Measurements from ENCODE around the gene RHOC. TPM values are rescaled to one million over a fixed set of nuclear protein-coding genes. Genes with fewer than 3 reads are reported as not detected.

RHOC gene
- polyA plus RNA-seq, 1 of the 3 experiments (the other 2 are of a cell fraction): 1,028 TPM

GRCh38 chr1:112712191-112712590 lies 5.3 kb upstream of the RHOC start:
- Histone ChIP-seq H2AFZ (ENCODE audit: low read depth) (no peak overlapping the region), H3K27ac (ENCODE audit: low read depth in 2 of 2, low read length in 1 of 2) (no peak overlapping the region), H3K36me3 (replicated peaks in 1 of 2; ENCODE audit: control insufficient read depth in 1 of 2, insufficient read depth in 2 of 2, low read length in 1 of 2) (no peaks in the 10 kb centered on the region), H4K20me1 (ENCODE audit: insufficient read depth) (no peaks in the 10 kb centered on the region), H3K4me3 (ENCODE audit: low read depth in 2 of 2, low read length in 1 of 2) (no peak overlapping the region), H3K9me2 (no peaks in the 10 kb centered on the region), H3K9me3 (no peaks in the 10 kb centered on the region), H3K4me1 (ENCODE audit: control insufficient read depth in 1 of 2, insufficient read depth in 2 of 2, low read depth in 1 of 2, low read length in 1 of 2) (peaks cover 0 to 21% of the 10 kb centered on the region in 2 experiments; a peak in 1 of 4 replicates), H3K27me3 (ENCODE audit: insufficient read depth) (no peaks in the 10 kb centered on the region), H3K79me2 (ENCODE audit: insufficient read depth) (no peaks in the 10 kb centered on the region), H3K9ac (no peak overlapping the region), H3K4me2 (no peak overlapping the region), H3F3A (replicated peaks; ENCODE audit: insufficient read depth) (peaks cover 9% of the 10 kb centered on the region)
- CTCF ChIA-PET: interaction anchor here (1.2 to 6.2 kb wide), 4 partner anchors 9 to 321 kb away, joined by 4 to 47 read pairs (median 18); no protein-coding TSS in a partner anchor
- POLR2A ChIA-PET: no interaction called here
- TF ChIP-seq RXRA (IDR thresholded peaks at IDR 0.05; ENCODE audit: borderline replicate concordance, low read depth) (no peak), ELF1 (IDR thresholded peaks at IDR 0.05) (no peak), FOXM1 (IDR thresholded peaks at IDR 0.05; ENCODE audit: low read depth) (no peak), TEAD4 (IDR thresholded peaks at IDR 0.05; ENCODE audit: borderline replicate concordance, insufficient read depth) (no peak), USF1 (IDR thresholded peaks at IDR 0.05; ENCODE audit: borderline replicate concordance, low read depth) (no peak), TCF12 (IDR thresholded peaks at IDR 0.05) (no peak), SMC3 (IDR thresholded peaks at IDR 0.05; ENCODE audit: low read depth, low read length) (no peak)
- TF ChIP-seq, protein P1, sequence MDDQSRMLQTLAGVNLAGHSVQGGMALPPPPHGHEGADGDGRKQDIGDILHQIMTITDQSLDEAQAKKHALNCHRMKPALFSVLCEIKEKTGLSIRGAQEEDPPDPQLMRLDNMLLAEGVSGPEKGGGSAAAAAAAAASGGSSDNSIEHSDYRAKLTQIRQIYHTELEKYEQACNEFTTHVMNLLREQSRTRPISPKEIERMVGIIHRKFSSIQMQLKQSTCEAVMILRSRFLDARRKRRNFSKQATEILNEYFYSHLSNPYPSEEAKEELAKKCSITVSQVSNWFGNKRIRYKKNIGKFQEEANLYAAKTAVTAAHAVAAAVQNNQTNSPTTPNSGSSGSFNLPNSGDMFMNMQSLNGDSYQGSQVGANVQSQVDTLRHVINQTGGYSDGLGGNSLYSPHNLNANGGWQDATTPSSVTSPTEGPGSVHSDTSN (IDR thresholded peaks at IDR 0.05): no peak
- TF ChIP-seq, protein P2, sequence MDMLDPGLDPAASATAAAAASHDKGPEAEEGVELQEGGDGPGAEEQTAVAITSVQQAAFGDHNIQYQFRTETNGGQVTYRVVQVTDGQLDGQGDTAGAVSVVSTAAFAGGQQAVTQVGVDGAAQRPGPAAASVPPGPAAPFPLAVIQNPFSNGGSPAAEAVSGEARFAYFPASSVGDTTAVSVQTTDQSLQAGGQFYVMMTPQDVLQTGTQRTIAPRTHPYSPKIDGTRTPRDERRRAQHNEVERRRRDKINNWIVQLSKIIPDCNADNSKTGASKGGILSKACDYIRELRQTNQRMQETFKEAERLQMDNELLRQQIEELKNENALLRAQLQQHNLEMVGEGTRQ (IDR thresholded peaks at IDR 0.05; ENCODE audit: borderline replicate concordance, low read depth, low read length): no peak
- DNase-seq: no peak
- WGBS (ENCODE audit: low lambda C conversion rate): 88% methylated on average over 7 of the region's 7 CpGs

DNA sequence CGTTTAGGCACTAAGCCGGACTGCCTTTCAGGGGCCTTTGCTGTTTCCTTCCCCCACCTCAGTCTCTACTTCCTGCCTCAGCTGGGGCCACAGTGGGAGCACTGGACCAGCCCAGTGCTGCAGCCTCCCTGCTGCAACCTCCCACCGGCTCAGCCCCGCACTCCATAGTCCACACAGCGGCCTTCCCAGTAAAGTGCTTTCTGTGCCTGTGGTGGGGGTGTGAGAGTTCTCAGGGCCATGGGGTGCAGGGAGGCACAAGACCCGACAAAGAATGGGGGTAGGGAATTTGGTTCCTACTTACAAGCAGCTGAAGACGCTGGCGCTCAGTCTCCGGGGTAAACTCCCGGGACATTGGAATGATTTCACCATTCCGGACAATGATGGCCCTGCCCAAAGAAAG lies 4.7 kb upstream of the RHOC start:
- CTCF ChIA-PET: interaction anchor here (0.6 to 6.2 kb wide), 5 partner anchors 93 to 699 kb away, joined by 3 to 47 read pairs (median 4); no protein-coding TSS in a partner anchor
- no peaks in the 10 kb centered on the region for H4K20me1 ChIP-seq (ENCODE audit: insufficient read depth)
- TF ChIP-seq IRF3 (IDR thresholded peaks at IDR 0.05; ENCODE audit: low read depth, low read length) (no peak), FOXM1 (IDR thresholded peaks at IDR 0.05; ENCODE audit: low read depth) (no peak), USF1 (IDR thresholded peaks at IDR 0.05; ENCODE audit: borderline replicate concordance, low read depth) (no peak), MEF2A (IDR thresholded peaks at IDR 0.05; ENCODE audit: borderline replicate concordance, low read depth) (no peak), SMC3 (IDR thresholded peaks at IDR 0.05; ENCODE audit: low read depth, low read length) (no peak), TEAD4 (IDR thresholded peaks at IDR 0.05; ENCODE audit: borderline replicate concordance, insufficient read depth) (no peak), CTCF (IDR thresholded peaks at IDR 0.05) (no peak)
- TF ChIP-seq, protein P3, sequence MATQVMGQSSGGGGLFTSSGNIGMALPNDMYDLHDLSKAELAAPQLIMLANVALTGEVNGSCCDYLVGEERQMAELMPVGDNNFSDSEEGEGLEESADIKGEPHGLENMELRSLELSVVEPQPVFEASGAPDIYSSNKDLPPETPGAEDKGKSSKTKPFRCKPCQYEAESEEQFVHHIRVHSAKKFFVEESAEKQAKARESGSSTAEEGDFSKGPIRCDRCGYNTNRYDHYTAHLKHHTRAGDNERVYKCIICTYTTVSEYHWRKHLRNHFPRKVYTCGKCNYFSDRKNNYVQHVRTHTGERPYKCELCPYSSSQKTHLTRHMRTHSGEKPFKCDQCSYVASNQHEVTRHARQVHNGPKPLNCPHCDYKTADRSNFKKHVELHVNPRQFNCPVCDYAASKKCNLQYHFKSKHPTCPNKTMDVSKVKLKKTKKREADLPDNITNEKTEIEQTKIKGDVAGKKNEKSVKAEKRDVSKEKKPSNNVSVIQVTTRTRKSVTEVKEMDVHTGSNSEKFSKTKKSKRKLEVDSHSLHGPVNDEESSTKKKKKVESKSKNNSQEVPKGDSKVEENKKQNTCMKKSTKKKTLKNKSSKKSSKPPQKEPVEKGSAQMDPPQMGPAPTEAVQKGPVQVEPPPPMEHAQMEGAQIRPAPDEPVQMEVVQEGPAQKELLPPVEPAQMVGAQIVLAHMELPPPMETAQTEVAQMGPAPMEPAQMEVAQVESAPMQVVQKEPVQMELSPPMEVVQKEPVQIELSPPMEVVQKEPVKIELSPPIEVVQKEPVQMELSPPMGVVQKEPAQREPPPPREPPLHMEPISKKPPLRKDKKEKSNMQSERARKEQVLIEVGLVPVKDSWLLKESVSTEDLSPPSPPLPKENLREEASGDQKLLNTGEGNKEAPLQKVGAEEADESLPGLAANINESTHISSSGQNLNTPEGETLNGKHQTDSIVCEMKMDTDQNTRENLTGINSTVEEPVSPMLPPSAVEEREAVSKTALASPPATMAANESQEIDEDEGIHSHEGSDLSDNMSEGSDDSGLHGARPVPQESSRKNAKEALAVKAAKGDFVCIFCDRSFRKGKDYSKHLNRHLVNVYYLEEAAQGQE (IDR thresholded peaks at IDR 0.05; ENCODE audit: low read depth, low read length): no peak

More for the DNA sequence above, 4.7 kb upstream of the RHOC start:
- Histone ChIP-seq H3K27ac (ENCODE audit: low read depth in 2 of 2, low read length in 1 of 2) (no peak overlapping the region), H3K79me2 (ENCODE audit: insufficient read depth) (peaks cover 2% of the 10 kb centered on the region), H3K4me1 (ENCODE audit: control insufficient read depth in 1 of 2, insufficient read depth in 2 of 2, low read depth in 1 of 2, low read length in 1 of 2) (peaks cover 0 to 21% of the 10 kb centered on the region in 2 experiments; a peak in 1 of 4 replicates), H3K4me3 (ENCODE audit: low read depth in 2 of 2, low read length in 1 of 2) (no peak overlapping the region), H3K9me2 (no peaks in the 10 kb centered on the region), H3K9ac (no peak overlapping the region), H3K27me3 (ENCODE audit: insufficient read depth) (no peaks in the 10 kb centered on the region), H3K36me3 (replicated peaks in 1 of 2; ENCODE audit: control insufficient read depth in 1 of 2, insufficient read depth in 2 of 2, low read length in 1 of 2) (no peaks in the 10 kb centered on the region), H3K4me2 (no peak overlapping the region), H3K9me3 (no peaks in the 10 kb centered on the region), H2AFZ (ENCODE audit: low read depth) (no peak overlapping the region), H3F3A (replicated peaks; ENCODE audit: insufficient read depth) (peaks cover 6% of the 10 kb centered on the region)
- WGBS (ENCODE audit: low lambda C conversion rate): 91% methylated on average over 8 of the region's 11 CpGs
- POLR2A ChIA-PET: no interaction called here
- DNase-seq: no peak

All from SK-N-SH (cell line).